Measurements from ENCODE around the gene CHMP5. TPM values are rescaled to one million over a fixed set of nuclear protein-coding genes. Genes with fewer than 3 reads are reported as not detected.

Gene CHMP5
- total RNA-seq, 1 experiment from 2014 or later, result 94.5 TPM

DNA sequence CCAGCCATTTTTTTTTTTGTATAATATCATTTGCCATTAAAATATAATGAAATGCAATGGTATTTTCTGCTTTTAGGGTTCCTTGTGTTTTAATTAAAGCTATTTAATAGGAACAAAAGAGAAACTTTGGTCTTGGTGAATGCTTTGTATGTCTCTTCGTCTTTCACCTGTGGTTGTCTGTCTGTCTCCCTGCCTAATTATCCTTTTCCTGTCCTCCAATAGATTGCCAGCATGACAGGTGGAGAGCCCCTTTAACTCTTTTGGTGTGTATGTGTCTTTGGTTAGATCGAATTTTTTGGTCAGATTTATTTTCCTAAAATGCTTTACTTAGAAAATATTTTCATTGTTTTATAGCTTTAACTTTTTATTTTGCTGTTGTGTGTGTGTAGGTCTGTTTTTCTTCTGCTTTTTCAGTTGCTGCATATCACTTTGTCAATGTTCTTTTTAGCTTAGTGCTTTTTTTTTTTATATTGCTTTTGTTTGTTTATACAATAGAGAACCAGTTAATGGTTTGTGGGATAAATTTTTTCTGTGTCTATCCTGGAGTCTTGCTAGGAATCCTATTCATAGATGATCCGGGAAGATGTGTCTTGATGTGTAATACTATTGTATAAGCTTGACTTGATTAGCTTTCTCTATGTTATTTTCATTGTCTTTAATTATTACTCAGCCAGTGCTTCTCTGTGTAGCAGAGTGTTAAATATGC, 8.6 kb downstream of the CHMP5 start:
- DNase-seq (ENCODE audit: extremely low read depth, low read depth), result no peak

GRCh38 chr9:33273972-33274328, 9.1 kb downstream of the CHMP5 start:
- no peak for DNase-seq (ENCODE audit: extremely low read depth, low read depth)

DNA sequence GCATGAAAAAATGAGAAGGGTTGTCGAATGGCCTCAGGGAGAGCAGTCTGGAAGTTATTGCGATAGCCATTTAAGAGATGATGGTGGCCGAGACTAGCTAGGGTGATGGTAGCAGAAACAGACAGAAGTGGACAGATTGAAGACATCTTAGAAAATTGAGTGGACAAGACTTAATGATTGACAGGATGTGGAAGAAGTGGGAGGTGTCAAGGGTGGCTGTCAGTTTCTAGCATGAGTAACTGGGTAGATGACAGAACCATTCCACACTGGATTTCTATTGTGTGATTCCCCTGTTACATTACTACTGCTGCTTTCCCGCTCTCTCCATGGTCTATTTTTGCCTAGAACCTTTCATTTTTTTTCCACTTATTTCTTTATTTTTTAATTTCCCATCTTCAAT, 12.6 kb downstream of the CHMP5 start:
- no peak for DNase-seq (ENCODE audit: extremely low read depth, low read depth)

- DNase-seq (ENCODE audit: extremely low read depth, low read depth), result no peak
These were observed 20.7 kb downstream of the CHMP5 start for GRCh38 chr9:33285502-33285901.

DNA sequence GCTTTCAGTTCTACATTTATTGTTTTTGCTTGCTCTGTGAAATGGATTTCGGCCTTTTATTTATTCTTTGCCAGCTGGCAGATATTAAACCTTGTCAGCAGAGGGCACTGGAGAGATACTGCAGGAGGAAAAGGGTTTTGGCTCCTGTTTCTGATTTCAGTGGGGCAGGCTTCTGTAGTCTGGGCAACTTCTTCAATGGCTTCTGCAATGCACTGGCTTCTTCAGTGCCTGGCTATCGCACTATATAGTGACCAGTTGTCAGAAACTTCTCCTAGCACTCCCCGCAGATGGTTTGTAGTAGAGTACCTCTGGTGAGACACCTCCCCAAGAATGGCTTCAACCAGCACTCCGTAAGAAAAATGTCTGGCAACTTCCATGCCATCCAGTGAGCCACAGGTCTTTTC, 22.2 kb downstream of the CHMP5 start:
- peak; percentile 64 for DNase-seq (ENCODE audit: extremely low read depth, low read depth)

- no peak for DNase-seq (ENCODE audit: extremely low read depth, low read depth)
These were observed 23.4 kb downstream of the CHMP5 start for GRCh38 chr9:33288235-33288634.

DNA sequence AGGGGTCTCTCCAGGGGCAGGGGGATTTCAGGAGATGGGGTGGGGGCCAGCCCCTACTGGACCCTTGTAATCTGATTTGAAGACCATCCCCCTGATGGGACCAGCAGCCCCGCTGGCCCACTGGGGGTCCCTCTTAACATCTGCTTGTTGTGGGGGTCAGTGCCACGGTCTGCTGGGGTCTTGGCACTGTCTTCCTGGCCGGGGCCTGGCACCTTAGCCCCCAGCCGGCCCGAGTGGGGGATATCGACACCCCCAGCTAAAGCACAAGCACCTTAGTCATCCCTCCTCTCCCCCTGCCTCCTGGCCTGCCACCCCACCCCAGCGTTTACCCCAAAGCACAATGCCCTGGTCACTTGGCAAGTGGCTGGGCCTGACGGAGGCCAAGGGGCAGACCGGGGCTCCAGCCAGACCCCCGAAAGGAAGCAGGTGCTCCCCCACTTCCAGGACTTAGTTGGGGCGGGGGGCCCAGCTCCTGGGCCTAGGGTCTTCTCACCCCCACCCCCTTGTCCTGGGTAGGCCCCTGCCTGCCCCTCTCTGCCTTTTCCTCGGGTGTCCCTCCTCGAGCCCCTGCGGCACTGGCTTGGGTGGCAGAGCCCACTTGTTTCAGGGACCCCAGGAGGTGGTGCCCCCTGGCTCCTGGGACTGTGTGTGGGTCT, 24.1 kb downstream of the CHMP5 start:
- DNase-seq (ENCODE audit: extremely low read depth, low read depth), result no peak

GRCh38 chr9:33289496-33289895, 24.6 kb downstream of the CHMP5 start:
- DNase-seq (ENCODE audit: extremely low read depth, low read depth), result no peak

- DNase-seq (ENCODE audit: extremely low read depth, low read depth), result no peak
These were observed 25.0 kb downstream of the CHMP5 start for GRCh38 chr9:33289936-33290246.

DNA sequence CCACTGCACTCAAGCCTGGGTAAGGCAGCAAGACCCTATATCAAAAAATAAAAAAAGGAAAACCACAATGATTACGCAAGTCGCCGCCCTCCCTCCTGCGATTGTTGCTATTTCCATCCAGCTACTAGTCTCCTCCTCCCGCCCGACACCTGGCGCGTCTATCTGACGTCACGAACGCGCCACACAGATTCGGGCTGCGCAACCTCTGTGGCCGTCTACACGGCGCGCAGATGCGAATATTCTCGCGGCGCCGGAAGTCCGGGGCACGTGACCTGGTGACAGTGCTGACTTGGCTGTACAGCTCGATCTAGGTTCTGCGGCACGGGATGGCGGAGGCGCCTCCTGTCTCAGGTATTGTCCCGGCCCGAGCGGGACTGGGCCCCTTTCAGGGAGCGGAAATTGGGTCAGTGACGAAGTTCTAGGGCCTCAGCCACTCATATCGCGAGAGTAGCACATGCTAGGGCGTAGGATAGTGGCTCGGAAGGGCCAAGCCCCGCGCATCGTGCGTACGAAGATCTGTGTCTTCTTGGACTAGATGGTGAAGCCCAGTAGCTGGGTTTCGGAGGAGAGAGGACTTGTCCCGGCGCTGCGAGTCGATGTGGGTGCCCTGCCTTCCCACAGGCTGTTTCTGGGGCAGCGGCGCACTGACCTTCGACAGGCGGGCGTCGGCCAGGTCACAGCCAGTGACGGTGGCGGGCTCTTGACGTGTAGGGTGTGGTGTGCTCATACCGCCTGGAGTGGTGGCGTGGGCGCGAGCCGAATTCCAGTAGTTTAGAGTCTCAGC, 25.6 kb downstream of the CHMP5 start, which contains the start of gene NFX1:
NFX1 (plus strand) TSS at position 270 of the 784 bp plus-strand sequence; CDS start at position 327, 57 bp downstream.
- DNase-seq (ENCODE audit: extremely low read depth, low read depth), result peak; percentile 95

DNA sequence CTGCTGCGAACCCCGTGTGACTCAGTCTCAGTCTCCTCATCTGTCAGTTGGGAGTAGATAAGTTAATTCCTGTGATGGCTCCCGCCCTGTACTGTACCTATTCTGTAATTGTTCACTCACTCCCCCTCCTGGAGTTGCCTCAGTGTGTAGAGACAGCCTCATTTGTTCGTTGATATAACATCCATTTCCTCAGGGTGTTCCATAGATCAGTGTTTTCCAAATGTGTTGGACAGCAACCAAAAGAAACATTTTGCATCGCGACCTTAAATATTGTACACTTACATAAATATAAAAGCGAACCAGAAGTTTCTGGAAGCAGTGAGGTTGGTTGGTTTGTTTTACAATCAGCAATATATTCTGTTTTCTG, 26.2 kb downstream of the CHMP5 start:
- DNase-seq (ENCODE audit: extremely low read depth, low read depth), result no peak

DNA sequence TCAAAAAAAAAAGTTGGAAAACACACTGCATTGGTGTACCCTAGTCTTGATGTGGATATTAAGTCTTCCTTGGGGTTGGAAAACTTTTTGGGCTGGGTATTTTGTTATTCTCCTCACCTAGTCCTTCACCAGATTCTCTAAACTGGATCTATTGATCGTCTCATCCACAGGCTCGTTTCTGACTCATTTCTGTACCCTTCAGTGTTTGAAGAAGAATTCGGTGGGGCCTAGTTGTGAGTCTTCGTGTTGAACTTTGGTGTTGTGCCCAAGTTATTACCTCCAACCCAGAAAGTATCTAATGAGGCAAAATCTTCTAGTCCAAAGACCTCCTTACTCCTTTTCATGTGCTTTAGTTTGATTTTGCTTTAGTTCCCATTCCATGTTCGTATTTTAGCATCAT, 27.1 kb downstream of the CHMP5 start:
- DNase-seq (ENCODE audit: extremely low read depth, low read depth), result no peak

- DNase-seq (ENCODE audit: extremely low read depth, low read depth), result no peak
These were observed 28.9 kb downstream of the CHMP5 start for GRCh38 chr9:33293782-33294181.

DNA sequence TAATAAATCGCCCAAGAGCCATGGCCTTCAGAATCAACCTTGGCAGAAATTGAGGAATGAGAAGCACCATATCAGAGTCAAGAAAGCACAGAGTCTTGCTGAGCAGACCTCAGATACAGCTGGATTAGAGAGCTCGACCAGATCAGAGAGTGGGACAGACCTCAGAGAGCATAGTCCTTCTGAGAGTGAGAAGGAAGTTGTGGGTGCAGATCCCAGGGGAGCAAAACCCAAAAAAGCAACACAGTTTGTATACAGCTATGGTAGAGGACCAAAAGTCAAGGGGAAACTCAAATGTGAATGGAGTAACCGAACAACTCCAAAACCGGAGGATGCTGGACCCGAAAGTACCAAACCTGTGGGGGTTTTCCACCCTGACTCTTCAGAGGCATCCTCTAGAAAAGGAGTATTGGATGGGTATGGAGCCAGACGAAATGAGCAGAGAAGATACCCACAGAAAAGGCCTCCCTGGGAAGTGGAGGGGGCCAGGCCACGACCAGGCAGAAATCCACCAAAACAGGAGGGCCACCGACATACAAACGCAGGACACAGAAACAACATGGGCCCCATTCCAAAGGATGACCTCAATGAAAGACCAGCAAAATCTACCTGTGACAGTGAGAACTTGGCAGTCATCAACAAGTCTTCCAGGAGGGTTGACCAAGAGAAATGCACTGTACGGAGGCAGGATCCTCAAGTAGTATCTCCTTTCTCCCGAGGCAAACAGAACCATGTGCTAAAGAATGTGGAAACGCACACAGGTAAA, 30.0 kb downstream of the CHMP5 start:
- no peak for DNase-seq (ENCODE audit: extremely low read depth, low read depth)

DNA sequence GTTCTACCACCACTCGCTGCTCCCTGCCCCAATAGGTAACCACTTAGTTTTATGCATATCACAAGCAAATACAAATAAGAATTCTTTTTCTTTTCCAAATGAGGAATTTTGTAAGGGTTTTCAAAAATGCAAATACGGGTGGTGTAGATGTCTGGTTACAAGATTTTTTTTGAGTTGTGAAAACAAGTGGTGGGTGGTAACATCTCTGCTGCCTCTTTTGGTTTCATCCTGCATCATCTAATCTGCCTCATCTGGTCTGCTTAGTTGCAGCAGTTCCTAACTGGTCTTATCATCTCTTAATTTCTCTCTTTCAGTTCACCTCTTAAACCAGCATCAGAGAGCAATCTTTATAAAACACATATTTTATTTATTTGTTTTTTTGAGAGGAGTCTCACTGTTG, 30.7 kb downstream of the CHMP5 start:
- no peak for DNase-seq (ENCODE audit: extremely low read depth, low read depth)

- no peak for DNase-seq (ENCODE audit: extremely low read depth, low read depth)
These were observed 32.6 kb downstream of the CHMP5 start for GRCh38 chr9:33297432-33297831.

- no peak for DNase-seq (ENCODE audit: extremely low read depth, low read depth)
These were observed 35.7 kb downstream of the CHMP5 start for GRCh38 chr9:33300546-33300945.

DNA sequence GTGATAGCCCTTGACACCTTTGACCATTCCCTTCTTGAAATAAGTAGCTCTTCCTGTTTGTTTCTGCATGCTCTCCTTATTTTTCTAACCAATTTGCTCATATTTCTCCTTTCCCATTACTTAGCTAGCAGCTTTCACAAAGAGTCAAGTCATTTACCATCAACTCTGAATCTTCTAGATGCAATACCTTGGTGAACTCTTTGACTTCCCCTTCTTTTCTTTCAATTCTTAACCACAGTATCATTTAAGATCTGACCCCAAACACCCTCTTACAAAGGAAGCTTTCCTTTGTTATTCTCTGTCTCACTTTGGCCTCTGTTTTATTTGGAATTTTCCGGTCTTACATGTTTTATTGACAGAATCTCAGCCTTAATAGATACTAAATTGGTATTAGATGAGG, 39.5 kb downstream of the CHMP5 start:
- DNase-seq (ENCODE audit: extremely low read depth, low read depth), result no peak

GRCh38 chr9:33306037-33306436, 41.2 kb downstream of the CHMP5 start:
- DNase-seq (ENCODE audit: extremely low read depth, low read depth), result peak; percentile 83

GRCh38 chr9:33307067-33307466, 42.2 kb downstream of the CHMP5 start:
- no peak for DNase-seq (ENCODE audit: extremely low read depth, low read depth)

DNA sequence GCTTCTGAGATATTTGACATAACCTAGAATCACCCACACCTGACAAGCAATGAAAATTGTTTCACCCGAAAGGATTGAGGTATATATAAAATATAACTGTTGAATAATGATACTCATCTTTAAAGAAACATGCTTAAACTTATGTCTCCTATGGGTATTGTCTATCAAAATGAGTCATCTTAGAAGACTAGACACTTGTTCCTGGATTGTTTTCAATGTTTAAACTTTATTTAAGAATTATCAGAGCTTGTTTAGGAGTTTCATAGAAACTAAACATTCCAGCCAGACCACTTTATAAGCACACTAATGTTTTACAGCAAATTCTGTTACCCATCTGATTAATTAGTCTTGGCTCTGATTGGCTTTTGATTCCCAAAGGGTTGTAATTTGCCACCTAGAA, 45.1 kb downstream of the CHMP5 start:
- DNase-seq (ENCODE audit: extremely low read depth, low read depth), result no peak
